ENCODE results near the gene TTLL5.

The TTLL5 gene

GRCh38 chr14:75995372-75996041 is 334.5 kb downstream of the TTLL5 start:
- no peak for FAIRE-seq
- DNase-seq (ENCODE audit: extremely low spot score, insufficient read length, low read depth): no peak

GRCh38 chr14:75996488-75996887 is 335.4 kb downstream of the TTLL5 start:
- FAIRE-seq: no peak
- DNase-seq (ENCODE audit: extremely low spot score, insufficient read length, low read depth): no peak

- no peak for DNase-seq (ENCODE audit: extremely low spot score, insufficient read length, low read depth)
These were observed 338.6 kb downstream of the TTLL5 start for GRCh38 chr14:75999511-76000190.

GRCh38 chr14:76002383-76002782 is 341.3 kb downstream of the TTLL5 start:
- DNase-seq (ENCODE audit: extremely low spot score, insufficient read length, low read depth) (no peak), FAIRE-seq (no peak)

More at GRCh38 chr14:75999511-76000190, 338.6 kb downstream of the TTLL5 start:
- FAIRE-seq: no peak
